Esophagus muscularis mucosa (tissue), 4 donors: ENCODE results near the gene KIF2A. TPM values are rescaled to one million over a fixed set of nuclear protein-coding genes. Genes with fewer than 3 reads are reported as not detected.

Source experiments
- DNase-seq: peaks from one replicate; pipeline ENCODE4 v3.0.0-alpha.2; 2017; ENCODE audit errors: extremely low spot score
- H3K27ac ChIP-seq, 4 donors: fragments of 200-600 bp; sonication (generic); replicated peaks in 1 of 4; 1 replicate in 3 of 4; 2 replicates in 1 of 4; pipeline ENCODE4 v1.5.1; 2016 to 2019; ENCODE audit warnings: mild to moderate bottlenecking in 1 of 4
- H3K27me3 ChIP-seq, 4 donors: fragments of 200-600 bp; sonication (generic); one replicate each; pipeline versions ENCODE4 v1.5.1 to v1.6.0; 2016 to 2019
- H3K36me3 ChIP-seq, 4 donors: fragments of 200-600 bp; sonication (generic); one replicate each; pipeline ENCODE4 v1.5.1; 2016 to 2019
- H3K4me1 ChIP-seq, 4 donors: fragments of 200-600 bp; sonication (generic); one replicate each; pipeline ENCODE4 v1.5.1; 2016 to 2019
- H3K4me3 ChIP-seq, 4 donors: fragments of 200-600 bp; sonication (generic); 1 replicate in 2 of 4; 2 replicates in 2 of 4; pipeline ENCODE4 v1.5.1; 2016 to 2019; ENCODE audit warnings: mild to moderate bottlenecking in 4 of 4, moderate library complexity in 1 of 4
- H3K9me3 ChIP-seq, 4 donors: fragments of 200-600 bp; sonication (generic); 1 replicate in 3 of 4; 2 replicates in 1 of 4; pipeline ENCODE4 v1.5.1; 2016 to 2019
- CTCF ChIP-seq, 3 experiments: fragments of 200-600 bp in 2 of 3; fragments of 450-650 bp in 1 of 3; sonication (generic) in 2 of 3; IDR thresholded peaks; one replicate each; pipeline ENCODE4 v1.5.1; 2017 to 2019; ENCODE audit warnings: antibody characterized with exemption in 3 of 3, mild to moderate bottlenecking in 2 of 3, moderate library complexity in 1 of 3
- EP300 ChIP-seq: sonication (generic); formaldehyde crosslinking; IDR thresholded peaks from one replicate; pipeline ENCODE4 v1.6.1; 2017; ENCODE audit warnings: antibody characterized with exemption
- POLR2A ChIP-seq: fragments of 450-650 bp; IDR thresholded peaks from one replicate; pipeline ENCODE4 v1.6.1; 2017; ENCODE audit warnings: antibody characterized with exemption, moderate library complexity, mild to moderate bottlenecking, low read depth
- POLR2AphosphoS5 ChIP-seq, 2 donors: sonication (generic); formaldehyde crosslinking; IDR thresholded peaks; one replicate each; pipeline ENCODE4 v1.6.1; 2017; ENCODE audit warnings: antibody characterized with exemption in 2 of 2
- WGBS: methylation state at CpG from one replicate; pipeline ENCODE4 v1.1.5; 2018; 5-methylcytosine and 5-hydroxymethylcytosine counted together
- intact Hi-C: fragments of 100-400 bp; cut with DNase I; formaldehyde crosslinking; loops from one replicate; pipeline ENCODE4 v1.15.1; 2023
- total RNA-seq, 4 donors: library from RNA; depleted of rRNA; stranded (reverse); fragments of >200 nt; gene quantifications; one replicate each; pipeline versions ENCODE4 v1.1.0 to v1.2.1, GENCODE V29; 2016

KIF2A gene
- total RNA-seq = 10 to 100 TPM; 31.6 to 37.1 (median 33.3) TPM

GRCh38 chr5:62305715-62306322, at the start of gene KIF2A:
Gene KIF2A, plus strand, starts transcription at chr5:62306206. Its CDS starts 267 bp downstream, at chr5:62306473.
- 0% methylated on average over 29 of the region's 66 CpGs for WGBS
- Histone ChIP-seq H3K9me3 (no peaks in the 10 kb centered on the region), H3K36me3 (no peaks in the 10 kb centered on the region), H3K4me3 (peak within 1 kb of the TSS; percentile 86 to 99 (median 90)), H3K4me1 (peaks cover 14 to 32% (median 28%) of the 10 kb centered on the region in 4 donors), H3K27ac (peak within 1 kb of the TSS; percentile 90 to 96 (median 95)), H3K27me3 (no peaks in the 10 kb centered on the region)
- TF ChIP-seq CTCF (IDR thresholded peaks at IDR 0.05) = peak; percentile 14 to 36 (median 21)
- TF ChIP-seq POLR2AphosphoS5 (IDR thresholded peaks at IDR 0.05) = peak; percentile 39 to 72
- TF ChIP-seq EP300 = no peak
- DNase-seq = peak; percentile 95
- intact Hi-C loops = loop anchor here (5.0 kb wide), 1 partner anchor 46 kb away; no protein-coding TSS in a partner anchor

- Histone ChIP-seq H3K27ac (no peak overlapping the region), H3K4me1 (peaks cover 0 to 7% (median 0%) of the 10 kb centered on the region in 4 donors), H3K36me3 (no peaks in the 10 kb centered on the region), H3K27me3 (no peaks in the 10 kb centered on the region), H3K9me3 (no peaks in the 10 kb centered on the region), H3K4me3 (no peak overlapping the region)
- DNase-seq = no peak
- intact Hi-C loops = no loop called here
- TF ChIP-seq EP300 (no peak), POLR2AphosphoS5 (IDR thresholded peaks at IDR 0.05) (no peak), POLR2A (no peak), CTCF (IDR thresholded peaks at IDR 0.05) (no peak)
These were observed 49.0 kb upstream of the KIF2A start for GRCh38 chr5:62257020-62257367.

GRCh38 chr5:62258654-62259053, 47.4 kb upstream of the KIF2A start:
- H3K36me3 ChIP-seq = no peaks in the 10 kb centered on the region
- intact Hi-C loops = no loop called here
- TF ChIP-seq EP300 = no peak
- no peak for TF ChIP-seq POLR2AphosphoS5 (IDR thresholded peaks at IDR 0.05)
- no peak for TF ChIP-seq POLR2A
- TF ChIP-seq CTCF (IDR thresholded peaks at IDR 0.05) = no peak
- no peaks in the 10 kb centered on the region for H3K27me3 ChIP-seq
- peaks cover 0 to 7% (median 0%) of the 10 kb centered on the region in 4 donors for H3K4me1 ChIP-seq
- no peak overlapping the region for H3K4me3 ChIP-seq
- no peak for DNase-seq
- H3K9me3 ChIP-seq = no peaks in the 10 kb centered on the region
- no peak overlapping the region for H3K27ac ChIP-seq

DNA sequence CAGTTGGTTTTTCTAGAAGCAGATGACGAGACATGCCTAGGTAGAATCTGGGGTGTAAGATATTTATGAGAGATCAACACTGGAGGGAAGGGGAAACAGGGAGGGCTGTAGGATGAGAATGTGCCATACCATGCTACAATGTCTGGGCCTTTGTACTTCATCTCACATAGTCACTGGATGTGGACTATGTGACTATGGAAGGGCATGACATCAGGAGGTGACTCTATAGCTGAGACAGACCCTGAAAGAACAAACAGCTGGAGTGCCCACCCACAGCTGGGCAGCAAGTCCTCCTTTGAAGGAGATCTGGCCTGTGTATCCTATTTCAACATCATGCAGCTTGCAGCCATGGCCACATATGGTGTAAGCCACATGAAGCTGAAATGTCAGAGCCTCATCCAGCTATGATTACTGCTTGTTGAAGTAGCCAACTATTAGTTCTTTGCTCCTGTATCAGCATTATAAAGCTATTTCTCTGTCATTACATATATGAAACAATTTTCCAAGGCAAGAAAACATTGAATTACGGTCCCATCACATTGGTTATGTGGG, 46.2 kb upstream of the KIF2A start:
- H3K36me3 ChIP-seq = no peaks in the 10 kb centered on the region
- no peak for DNase-seq
- peaks cover 0 to 7% (median 0%) of the 10 kb centered on the region in 4 donors for H3K4me1 ChIP-seq
- no peak overlapping the region for H3K4me3 ChIP-seq
- no peak overlapping the region for H3K27ac ChIP-seq
- H3K9me3 ChIP-seq = no peaks in the 10 kb centered on the region
- WGBS = 83% methylated on average over 2 of the region's 2 CpGs
- intact Hi-C loops = no loop called here
- no peak for TF ChIP-seq POLR2AphosphoS5 (IDR thresholded peaks at IDR 0.05)
- no peak for TF ChIP-seq CTCF (IDR thresholded peaks at IDR 0.05)
- TF ChIP-seq EP300 = no peak
- no peak for TF ChIP-seq POLR2A
- no peaks in the 10 kb centered on the region for H3K27me3 ChIP-seq

- no peak overlapping the region for H3K27ac ChIP-seq
- H3K9me3 ChIP-seq = no peaks in the 10 kb centered on the region
- no peaks in the 10 kb centered on the region for H3K27me3 ChIP-seq
- DNase-seq = no peak
- intact Hi-C loops = no loop called here
- H3K36me3 ChIP-seq = no peaks in the 10 kb centered on the region
- TF ChIP-seq EP300 (no peak), POLR2A (no peak), CTCF (IDR thresholded peaks at IDR 0.05) (no peak), POLR2AphosphoS5 (IDR thresholded peaks at IDR 0.05) (no peak)
- peaks cover 0 to 7% (median 0%) of the 10 kb centered on the region in 4 donors for H3K4me1 ChIP-seq
- H3K4me3 ChIP-seq = no peak overlapping the region
- 77% methylated on average over 5 of the region's 5 CpGs for WGBS
These were observed 45.5 kb upstream of the KIF2A start for GRCh38 chr5:62260513-62260912.
